ENCODE data around the gene SMC4.

GRCh38 chr3:160458151-160458550, 58.7 kb downstream of the SMC4 start:
- TF ChIP-seq CTCF (IDR thresholded peaks at IDR 0.05; ENCODE audit: insufficient read depth, low read depth, low read length) (no peak), EZH2 (IDR thresholded peaks at IDR 0.05; ENCODE audit: insufficient read depth, low read length) (no peak)
